Activated CD8-positive, alpha-beta memory T cell treated with anti-CD3 and anti-CD28 coated beads for 4 hours (primary cell): ENCODE results near the gene PIGB.
"Not testable (repeated sequence)": the region's sequence is repeated elsewhere in the genome, so short reads cannot be mapped to it uniquely, and the experiment has no call there.

Experiments
- DNase-seq, 2 donors: peaks; one replicate each; pipeline ENCODE4 v3.0.0-alpha.2; 2020; ENCODE audit warnings: low read depth in 2 of 2

Gene PIGB

DNA sequence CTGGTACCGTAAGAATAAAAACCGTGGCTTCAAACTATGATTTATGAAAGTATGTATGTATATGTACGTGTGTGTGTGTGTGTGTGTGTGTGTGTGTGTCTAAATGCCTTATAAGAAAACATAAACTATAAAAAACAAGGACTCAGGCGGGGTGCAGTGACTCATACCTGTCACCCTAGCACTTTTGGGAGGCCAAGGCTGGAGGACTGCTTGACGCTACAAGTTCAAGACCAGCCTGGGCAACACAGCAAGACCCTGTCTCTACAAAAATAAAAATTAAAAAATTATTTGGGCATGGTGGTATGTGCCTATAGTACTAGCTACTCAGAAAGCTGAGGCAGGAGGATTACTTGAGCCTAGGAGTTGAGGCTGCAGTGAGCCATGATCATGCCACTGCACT is 60.1 kb downstream of the PIGB start:
- no peak for DNase-seq

GRCh38 chr15:55381595-55381994 is 62.6 kb downstream of the PIGB start:
- no peak for DNase-seq

- DNase-seq = no peak
These were observed 64.7 kb downstream of the PIGB start for GRCh38 chr15:55383687-55384086.

GRCh38 chr15:55387027-55387426 is 68.0 kb downstream of the PIGB start:
- DNase-seq = no peak

GRCh38 chr15:55389264-55389607 is 70.2 kb downstream of the PIGB start:
- no peak for DNase-seq

- DNase-seq = no peak
These were observed 75.7 kb downstream of the PIGB start for GRCh38 chr15:55394694-55395093.

- no peak for DNase-seq
These were observed 79.2 kb downstream of the PIGB start for GRCh38 chr15:55398243-55398642.

DNA sequence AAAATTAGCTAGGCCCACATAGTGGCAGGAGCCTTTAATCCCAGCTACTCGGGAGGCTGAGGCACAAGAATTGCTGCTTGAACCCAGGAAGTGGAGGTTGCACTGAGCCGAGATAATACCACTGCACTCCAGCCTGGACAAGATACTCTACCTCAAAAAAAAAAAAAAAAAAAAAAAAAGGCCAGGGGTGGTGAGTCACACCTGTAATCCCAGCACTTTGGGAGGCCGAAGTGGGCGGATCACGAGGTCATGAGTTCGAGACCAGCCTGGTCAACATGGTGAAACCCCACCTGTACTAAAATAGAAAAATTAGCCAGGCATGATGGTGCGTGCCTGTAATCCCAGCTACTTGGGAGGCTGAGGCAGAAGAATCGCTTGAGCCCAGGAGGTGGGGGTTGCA is 81.0 kb downstream of the PIGB start:
- not testable (repeated sequence) for DNase-seq

DNA sequence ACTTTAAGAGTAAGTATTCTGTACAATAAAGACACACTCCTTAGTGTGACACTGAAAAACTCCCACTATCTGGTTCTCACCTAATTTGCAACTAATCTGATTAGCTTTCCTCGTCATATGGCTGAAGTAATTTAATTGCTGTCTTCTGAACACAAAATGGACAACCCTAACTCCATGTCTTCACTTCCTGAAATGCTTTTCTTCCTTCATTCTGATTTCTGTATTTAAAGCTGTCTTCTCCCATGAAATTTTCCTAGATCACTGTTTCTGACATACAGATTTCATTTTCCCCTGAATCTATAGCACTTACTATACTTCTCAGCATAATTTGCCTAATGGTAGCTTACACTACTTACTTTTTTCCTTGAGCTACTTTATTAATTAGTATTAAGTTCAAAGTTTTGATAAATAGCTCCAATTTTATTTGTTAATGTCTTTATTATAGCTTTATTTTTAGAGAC is 82.8 kb downstream of the PIGB start:
- DNase-seq = no peak

DNA sequence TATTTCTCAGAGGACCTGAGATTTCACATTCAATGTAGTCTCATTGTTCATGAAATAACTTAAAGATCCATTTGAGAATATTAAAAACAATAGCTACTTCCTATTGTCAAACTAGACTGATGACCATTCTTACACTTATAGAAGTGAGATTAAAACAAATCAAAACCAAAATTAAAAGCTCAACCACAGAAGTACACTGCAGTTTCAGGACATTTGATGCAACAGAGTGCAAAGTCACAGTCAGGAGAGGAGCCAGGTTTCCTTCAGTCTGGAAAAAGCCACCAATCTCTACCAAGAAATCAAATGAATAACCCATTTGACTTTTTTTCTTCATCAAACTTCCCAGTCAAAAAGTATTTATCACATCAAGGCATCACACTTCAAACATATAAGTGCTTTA is 83.7 kb downstream of the PIGB start:
- no peak for DNase-seq

DNA sequence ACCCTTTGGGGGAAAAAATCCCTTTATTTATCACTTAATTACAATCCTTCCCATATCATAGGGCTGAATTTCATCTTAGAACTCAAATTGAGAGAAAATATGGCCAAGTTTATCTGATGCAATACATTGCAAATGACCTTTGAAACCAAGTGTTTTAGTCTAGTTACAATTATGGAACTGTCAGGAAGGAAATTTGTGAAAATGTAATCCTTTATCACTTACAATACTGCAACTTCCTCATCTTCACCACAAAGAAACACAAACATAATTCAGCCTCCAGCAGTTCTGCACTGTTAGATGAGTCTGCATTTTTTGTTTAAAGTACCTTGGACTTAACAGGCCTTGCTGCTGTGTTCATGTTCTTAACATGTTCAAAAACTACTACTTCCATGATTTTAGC is 84.5 kb downstream of the PIGB start:
- DNase-seq = no peak
